HFF-Myc (cell line): ENCODE data around the gene SIK1.
"Not testable (repeated sequence)": the region's sequence is repeated elsewhere in the genome, so short reads cannot be mapped to it uniquely, and the experiment has no call there.

Source experiments
- DNase-seq: peaks from one replicate; pipeline ENCODE4 v3.0.0-alpha.2; 2011; ENCODE audit warnings: low read depth; ENCODE audit errors: extremely low read depth
- H3K4me3 ChIP-seq: replicated peaks from 2 replicates; pipeline ENCODE4 v1.5.1; 2011; ENCODE audit warnings: low read depth, mild to moderate bottlenecking, control low read depth, low read length
- TF ChIP-seq, protein P1 (sequence below): IDR thresholded peaks from 2 replicates; pipeline ENCODE4 v1.5.1; 2012; ENCODE audit warnings: mild to moderate bottlenecking, low read depth, low read length, control low read depth; ENCODE audit errors: missing control alignments

The SIK1 gene

DNA sequence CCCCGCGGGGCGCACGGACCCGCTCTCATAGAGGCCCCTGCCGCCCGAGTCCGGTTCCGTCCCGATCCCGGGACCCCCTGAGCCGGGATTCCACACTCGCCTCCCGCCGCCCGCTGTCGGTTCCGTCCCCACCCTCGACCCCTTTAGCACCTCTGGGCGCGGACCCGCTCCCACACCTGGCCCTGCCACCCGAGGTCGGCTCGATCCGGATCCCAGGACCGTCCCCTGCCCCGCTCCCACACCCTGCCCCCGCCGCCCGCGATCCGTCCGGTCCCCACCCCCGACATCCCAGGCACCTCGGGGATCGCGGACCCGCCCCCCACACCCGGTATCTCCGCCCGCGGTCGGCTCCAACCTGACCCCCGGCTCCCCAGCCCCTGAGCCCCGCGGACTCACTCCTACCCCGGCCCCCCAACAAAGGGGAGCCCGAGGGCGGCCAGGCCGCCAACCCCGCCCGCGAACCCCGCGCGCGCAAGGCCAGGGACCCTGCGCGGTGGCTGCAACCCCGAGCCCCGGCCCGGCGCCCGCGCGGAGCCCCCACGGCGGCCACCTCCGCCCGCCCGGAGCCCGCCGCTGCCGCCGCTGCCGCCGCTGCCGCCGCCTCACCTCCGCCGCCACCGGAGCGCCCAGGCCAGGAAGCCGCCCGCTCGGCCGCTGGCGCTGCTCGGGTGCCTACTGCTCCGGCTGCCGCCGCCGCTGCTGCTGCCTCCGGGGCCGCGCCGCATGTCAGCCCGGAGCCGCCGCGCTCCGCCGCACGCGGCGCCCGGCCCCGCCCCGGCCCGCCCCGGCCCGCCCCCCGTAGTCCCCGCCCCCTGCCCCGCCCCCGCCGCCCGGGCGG lies at the start of gene SIK1:
Gene SIK1 (minus strand): TSS at position 728 of the 838 bp plus-strand sequence. CDS start 953 bp downstream, outside the sequence.
- DNase-seq, H3K4me3 ChIP-seq: not testable (repeated sequence)

DNA sequence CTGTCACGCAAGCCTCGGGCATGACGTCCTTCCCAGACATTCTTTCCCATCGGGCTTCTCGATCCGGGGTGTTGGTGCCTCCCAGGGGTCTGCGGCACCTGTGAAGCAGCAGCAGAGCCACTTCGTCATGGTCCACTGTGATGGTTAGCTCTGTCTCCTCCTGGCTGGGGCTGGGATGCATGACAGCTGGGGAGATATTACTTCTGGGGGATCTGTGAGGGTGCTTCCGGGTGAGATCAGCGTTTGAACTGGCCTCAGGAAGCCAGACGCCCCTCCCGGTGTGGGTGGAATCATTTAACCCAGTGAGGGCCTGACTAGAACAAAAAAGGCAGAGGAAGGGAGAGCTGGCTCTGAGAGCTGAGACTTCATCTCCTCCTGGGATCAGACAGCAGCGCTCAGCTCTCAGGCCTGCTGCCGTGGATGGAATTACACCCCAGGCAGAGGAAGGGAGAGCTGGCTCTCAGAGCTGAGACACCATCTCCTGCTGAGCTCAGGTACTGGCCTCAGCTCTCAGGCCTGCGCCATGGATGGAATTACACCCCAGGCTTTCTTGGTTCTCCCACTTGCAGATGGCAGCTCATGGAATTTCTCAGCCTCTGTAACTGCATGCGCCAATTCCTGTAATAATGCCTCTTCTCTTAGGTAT lies 44.8 kb upstream of the SIK1 start:
- not testable (repeated sequence) for H3K4me3 ChIP-seq, DNase-seq

DNA sequence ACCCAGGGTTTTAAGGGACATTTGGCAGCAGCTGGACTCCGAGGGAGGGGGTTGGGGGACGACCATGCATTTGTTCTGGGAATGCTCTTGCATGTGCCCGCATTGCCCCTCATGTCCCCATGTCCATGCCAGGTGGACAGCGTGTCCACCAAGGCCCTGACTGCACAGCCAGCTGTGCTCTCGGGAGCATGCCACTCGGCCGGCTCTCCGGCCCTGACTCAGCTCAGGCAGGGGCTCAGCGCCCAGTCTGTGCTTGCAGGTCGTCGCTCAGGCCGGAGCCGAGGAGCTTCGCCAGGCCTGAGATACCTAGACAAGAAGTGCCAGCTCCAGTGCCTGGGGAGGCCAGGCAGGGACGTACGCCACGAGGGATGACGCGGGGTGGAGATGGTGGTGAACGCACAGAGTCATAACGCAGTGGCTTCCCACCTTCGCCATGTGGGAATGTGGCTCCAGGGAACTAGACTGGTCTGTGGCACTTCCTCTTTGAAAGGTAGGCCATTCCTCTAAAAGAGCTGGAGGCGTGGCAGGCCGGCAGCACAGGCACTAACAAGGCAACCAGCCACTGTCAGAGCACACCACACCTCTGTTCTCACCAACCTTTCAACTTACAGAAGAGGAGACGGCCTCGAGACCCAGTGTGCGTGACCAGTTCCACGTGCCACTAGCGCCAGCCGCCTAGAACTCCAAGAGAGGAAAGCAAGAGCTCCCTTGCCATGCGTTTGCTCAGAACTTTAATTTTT lies 43.0 kb upstream of the SIK1 start:
- H3K4me3 ChIP-seq, DNase-seq: not testable (repeated sequence)

DNA sequence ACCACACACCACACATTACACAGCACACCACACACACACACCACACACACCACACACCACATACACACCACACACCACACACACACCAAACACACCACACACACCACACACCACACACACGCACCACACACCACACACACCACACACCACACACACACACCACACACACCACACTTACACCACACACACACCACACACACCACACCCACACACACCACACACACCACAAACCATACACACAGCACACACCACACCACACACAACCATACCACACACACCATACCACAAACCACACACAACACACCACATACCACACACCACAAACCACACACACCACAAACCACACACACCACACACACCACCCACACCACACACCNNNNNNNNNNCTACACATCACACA lies 40.9 kb upstream of the SIK1 start:
- TF ChIP-seq, protein P1, sequence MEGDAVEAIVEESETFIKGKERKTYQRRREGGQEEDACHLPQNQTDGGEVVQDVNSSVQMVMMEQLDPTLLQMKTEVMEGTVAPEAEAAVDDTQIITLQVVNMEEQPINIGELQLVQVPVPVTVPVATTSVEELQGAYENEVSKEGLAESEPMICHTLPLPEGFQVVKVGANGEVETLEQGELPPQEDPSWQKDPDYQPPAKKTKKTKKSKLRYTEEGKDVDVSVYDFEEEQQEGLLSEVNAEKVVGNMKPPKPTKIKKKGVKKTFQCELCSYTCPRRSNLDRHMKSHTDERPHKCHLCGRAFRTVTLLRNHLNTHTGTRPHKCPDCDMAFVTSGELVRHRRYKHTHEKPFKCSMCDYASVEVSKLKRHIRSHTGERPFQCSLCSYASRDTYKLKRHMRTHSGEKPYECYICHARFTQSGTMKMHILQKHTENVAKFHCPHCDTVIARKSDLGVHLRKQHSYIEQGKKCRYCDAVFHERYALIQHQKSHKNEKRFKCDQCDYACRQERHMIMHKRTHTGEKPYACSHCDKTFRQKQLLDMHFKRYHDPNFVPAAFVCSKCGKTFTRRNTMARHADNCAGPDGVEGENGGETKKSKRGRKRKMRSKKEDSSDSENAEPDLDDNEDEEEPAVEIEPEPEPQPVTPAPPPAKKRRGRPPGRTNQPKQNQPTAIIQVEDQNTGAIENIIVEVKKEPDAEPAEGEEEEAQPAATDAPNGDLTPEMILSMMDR, result no peak
- no peak overlapping the region for H3K4me3 ChIP-seq
- DNase-seq, result no peak

DNA sequence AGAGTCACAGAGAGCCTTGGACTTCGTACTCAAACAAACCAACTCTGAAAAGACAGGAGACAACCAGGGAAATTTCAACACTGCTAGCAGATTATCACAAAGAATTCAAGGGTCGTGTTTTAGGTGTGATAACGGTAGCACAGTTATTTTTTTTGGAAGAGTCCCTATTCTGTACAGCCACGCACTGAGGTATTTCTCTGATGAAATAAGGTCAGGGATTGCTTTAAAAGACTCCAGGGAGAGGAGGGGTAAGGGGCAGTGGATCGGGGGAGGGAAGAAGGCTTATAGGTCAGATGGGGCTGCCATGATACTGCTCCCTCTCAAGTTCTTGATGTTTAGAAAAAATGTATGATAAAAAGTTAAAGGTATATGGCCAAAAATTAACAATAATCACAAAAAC lies 38.2 kb upstream of the SIK1 start:
- DNase-seq, H3K4me3 ChIP-seq: not testable (repeated sequence)

DNA sequence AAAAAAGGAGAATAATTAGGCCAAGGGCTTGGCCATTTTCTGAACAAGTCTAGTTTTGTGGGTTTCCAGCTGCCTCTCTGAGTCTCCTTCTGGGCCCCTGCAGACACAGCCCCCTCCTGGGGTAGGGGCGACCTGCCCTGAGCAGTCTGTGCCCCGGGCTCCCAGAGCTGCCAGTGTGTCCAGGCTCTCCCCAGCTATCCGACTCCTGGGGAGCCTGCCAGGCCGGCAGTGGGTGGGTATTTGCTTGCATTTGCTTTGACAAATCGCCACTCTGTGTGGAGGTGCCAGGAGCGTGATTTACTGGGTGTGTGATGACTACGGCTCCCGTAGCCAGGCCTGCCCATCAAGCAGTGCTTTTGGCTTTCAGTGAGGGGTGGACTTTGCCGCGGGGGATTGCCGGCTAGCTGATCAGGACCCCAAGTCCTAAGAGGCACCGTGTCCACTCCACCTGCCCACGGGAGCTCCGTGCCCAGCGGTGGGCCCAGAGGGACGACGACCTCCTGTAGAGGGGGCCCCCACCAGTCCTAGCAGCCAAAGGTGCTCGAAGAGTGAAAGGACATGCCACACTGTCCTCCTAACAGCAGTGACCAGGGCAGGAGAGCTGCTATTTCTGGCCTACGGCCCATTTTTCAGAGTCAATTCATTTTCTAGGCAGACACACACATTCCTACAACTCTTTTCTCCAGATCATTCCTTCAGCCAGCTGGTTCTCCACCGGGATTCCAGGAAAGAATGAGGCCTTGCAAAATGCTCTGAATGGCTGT lies 36.7 kb upstream of the SIK1 start:
- not testable (repeated sequence) for H3K4me3 ChIP-seq, DNase-seq

DNA sequence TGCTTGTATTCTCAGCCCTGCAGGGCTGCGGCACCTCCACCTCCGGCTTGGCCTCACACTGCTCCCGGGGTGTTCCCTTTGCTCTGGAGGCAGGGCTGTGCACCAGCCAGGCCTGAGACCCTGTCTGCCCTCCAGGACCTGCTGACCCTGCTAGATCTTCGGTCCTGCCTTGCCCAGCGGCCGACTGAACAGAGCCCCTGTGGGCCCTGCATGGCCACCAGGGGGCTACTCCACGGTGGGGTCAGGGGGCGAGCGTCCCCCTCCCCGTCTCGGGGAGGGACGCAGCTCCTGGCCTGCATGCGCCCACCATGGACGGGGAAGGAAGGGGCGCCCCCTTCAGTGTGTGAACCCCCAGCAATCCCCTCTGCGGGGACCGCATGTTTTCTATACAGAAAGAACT lies 36.0 kb upstream of the SIK1 start:
- DNase-seq, H3K4me3 ChIP-seq: not testable (repeated sequence)

DNA sequence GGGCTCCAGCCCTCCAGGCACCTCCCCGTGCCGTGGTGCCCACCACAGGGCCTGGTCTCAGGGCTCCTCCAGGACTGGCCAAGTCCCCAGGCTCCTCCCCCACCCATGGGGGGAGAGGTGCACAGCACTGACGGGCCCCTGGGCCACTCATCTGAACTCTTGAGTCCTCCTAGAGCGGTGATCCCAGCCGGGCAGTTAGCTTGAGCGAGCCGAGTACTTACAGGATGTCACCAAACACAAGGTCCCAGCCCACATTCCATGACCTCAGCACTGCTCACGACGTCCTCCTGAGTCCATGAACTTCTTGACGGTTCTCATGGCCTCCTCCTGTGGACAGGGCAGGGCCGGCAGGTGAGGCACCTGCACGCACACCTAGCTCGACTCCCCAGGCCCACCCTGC lies 33.5 kb upstream of the SIK1 start:
- DNase-seq, H3K4me3 ChIP-seq: not testable (repeated sequence)

DNA sequence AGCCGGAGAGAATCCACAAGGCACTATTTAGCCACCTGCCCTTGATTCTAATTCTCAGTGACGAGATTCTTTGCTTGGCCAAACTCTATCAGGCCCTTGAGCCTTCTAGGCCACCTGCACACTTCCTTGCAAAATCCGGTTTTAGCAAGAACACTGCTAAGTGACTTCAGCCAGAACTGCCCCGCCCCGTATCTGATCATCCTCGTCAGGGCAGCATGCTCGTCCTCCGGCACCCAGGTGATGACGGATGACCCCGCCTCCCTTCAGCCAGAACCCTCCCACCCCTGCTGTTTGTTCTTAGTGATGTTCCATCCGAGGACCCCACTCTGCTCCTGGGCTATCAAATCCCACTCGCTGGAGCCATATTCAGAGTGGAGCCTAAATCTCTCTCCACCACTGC lies 32.1 kb upstream of the SIK1 start:
- not testable (repeated sequence) for DNase-seq

DNA sequence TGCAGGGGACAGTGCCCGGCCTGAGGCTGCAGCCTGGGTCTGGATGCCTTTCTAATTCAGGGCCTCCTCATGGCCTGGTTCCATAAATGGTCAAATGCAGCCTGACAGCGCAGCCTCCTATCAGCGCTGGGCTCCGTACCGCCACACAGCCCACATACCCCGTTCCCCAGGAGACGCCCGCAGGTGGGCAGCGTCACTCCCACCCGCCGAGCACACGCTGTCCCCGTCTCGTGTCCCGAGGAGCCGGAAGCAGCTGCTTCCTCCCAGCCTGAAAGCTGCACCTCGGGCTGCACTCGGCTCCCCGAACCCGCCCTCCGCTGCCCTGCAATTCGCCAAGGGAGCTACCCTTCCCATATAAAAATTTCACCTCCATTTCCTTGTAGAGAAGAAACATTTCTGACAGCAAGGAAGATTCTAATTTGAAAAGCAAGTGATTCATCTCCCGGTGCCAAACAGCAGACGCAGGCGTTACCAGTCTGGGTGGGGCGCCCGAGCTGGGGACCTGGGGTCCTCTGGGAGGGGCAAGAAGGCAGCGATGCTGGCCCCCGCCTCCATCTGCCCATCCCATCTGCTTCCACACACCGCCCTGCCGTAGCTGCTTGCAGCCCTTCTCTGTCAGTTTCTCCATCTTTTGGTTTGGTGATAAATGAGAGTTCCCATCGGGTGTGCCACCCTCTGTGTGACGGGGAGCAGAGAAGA lies 29.8 kb upstream of the SIK1 start:
- H3K4me3 ChIP-seq, DNase-seq: not testable (repeated sequence)

More for the DNA sequence above, 32.1 kb upstream of the SIK1 start:
- H3K4me3 ChIP-seq, result not testable (repeated sequence)

DNA sequence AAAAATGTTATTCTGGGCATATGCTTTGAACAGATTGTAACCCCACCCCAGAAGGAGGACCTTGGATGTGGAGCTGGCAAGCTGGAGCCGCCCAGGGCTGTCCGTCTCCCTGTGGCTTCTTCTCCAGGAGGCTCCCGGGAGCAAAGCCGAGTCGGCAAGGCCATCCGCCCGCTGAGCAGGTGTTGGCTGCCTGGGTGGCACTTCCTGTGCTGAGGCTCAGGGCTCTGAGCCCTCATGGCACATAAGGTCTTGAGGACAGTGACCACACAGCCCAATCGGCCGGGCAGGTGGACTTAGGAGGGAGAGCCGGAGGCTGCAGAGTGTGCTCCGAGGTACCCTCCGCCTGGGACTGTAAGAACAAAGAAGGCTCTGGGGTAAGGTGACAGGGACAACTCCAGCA lies 28.8 kb upstream of the SIK1 start:
- DNase-seq, H3K4me3 ChIP-seq: not testable (repeated sequence)

DNA sequence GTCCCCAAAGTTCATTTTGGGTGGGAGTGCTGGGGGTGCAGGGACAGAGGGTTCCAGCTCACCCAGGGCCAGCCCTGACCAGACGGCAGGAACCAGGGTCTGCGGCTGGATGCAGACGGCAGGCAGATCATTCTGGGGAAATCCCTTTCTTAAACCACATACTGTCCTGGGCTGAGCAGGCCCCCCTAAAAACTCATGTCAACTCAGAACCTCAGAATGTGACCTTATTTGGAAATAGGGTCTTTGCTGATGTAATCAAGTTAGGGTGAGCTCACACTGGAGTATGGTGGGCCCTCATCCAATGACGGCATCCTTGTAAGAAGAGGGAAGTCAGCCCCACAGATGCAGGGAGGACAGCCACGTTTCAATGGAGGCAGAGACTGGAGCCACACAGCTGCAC lies 27.2 kb upstream of the SIK1 start:
- not testable (repeated sequence) for DNase-seq, H3K4me3 ChIP-seq

DNA sequence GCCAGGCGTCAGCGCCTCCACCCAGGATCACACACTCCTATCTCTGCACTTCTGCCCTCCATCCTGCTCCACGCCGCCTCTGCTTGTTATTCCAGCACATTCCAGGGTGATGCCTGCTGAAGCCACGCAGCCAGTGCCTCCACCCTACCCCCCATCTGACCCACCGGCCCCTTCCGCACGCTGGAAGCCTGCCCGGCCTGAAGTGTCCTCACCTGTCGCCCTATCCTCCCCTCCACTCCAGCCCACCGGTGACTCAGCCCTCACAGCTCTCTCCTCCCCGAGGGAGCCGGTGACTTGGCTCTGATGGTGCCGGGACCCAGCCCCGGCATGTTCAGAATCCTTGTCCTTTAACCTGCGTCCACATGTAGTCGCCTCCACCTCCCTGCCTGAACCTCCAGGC lies 24.9 kb upstream of the SIK1 start:
- not testable (repeated sequence) for H3K4me3 ChIP-seq, DNase-seq

DNA sequence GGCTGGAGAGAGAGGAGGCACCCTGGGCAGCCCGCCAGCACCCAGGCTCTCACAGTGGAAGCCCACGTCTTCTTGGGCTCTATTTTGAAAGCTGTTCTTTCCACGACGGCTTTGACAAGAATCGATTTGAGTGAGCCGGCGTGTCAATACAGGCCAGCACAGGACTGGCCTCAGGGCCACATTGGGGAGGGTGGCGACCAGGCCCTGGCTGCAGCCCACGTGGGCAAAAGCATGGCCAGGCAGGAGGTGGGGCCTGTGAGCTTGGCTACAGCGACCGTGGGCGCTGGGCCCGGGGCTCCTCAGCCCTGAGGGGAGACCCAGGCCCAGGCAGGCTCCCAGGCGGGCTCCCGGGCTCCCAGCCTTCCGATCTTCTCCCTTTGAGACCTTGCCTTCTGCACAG lies 23.4 kb upstream of the SIK1 start:
- H3K4me3 ChIP-seq, DNase-seq: not testable (repeated sequence)

DNA sequence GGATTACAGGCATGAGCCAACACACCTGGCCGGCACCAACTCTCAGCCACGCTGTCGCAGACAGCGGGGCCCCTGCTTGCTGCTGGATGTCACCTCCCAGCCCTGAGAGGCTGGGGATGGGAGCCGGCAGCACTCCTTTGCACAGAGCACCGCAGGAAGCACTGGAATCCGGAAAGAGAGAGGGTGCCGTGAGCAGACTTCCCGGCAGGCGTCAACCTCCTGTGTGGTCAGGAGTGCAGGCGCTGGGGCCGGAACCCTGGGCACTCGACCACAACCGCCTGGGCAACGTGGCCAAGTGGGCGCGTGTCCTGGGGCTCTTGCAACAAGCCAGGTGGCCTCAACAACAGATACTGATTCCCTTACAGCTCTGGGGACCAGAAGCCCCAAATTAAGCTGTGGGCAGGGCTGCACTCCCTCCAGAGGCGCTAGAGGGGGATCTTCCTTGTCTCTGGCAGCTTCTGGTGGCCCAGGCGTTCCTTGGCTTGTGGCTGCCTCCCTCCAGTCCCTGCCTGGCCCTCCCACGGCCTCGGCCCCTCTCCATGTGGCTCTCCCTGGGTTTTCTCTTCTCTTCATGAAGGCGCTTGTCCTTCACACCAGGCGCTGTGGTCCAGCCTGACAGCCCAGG lies 20.5 kb upstream of the SIK1 start:
- H3K4me3 ChIP-seq, DNase-seq: not testable (repeated sequence)
